ENCODE results near the gene GNAO1.

GNAO1 gene

DNA sequence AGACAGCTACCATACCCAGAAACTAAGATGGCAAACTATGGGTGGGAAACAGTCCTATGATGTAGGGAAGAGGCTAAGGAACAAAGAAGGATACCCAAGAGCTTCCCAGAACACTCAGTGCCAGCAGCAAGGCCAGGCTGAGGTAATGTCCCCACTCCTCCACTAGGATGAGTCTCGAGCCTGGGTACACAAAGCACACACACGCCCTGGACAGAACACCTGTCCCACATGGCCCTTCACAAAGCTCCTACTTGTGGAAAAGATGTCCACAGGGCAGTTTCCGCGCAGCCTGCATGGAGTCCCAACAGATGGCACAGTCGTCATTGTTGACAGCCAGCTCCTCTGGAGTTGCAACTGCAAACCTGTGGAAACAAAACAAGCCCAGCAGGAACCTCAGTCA is 210.2 kb downstream of the GNAO1 start:
- no peak for DNase-seq (ENCODE audit: low spot score)

GRCh38 chr16:56405977-56406672 is 214.8 kb downstream of the GNAO1 start:
- DNase-seq (ENCODE audit: low spot score): no peak
